Mesenteric fat pad (tissue), 1 donor: ENCODE measurements around the gene FLNA. TPM values are rescaled to one million over a fixed set of nuclear protein-coding genes. Genes with fewer than 3 reads are reported as not detected.
"Not testable (repeated sequence)": the region's sequence is repeated elsewhere in the genome, so short reads cannot be mapped to it uniquely, and the experiment has no call there.

ENCODE experiments used
- DNase-seq: peaks from one replicate; pipeline ENCODE4 v3.0.0-alpha.2; 2020; ENCODE audit warnings: low spot score
- total RNA-seq: library from RNA; stranded (reverse); fragmentation: NEBNext Ultra II Directional; extraction: Animal tissue kit (Norgen Biotek cat#: 25700); gene quantifications from one replicate; pipeline ENCODE4 v1.2.1, GENCODE V29; 2021
- donor health status: DM: yes; HTN: yes; CAD: no.

Gene FLNA
- total RNA-seq, 1 donor from 2014 or later: 1,133 TPM

DNA sequence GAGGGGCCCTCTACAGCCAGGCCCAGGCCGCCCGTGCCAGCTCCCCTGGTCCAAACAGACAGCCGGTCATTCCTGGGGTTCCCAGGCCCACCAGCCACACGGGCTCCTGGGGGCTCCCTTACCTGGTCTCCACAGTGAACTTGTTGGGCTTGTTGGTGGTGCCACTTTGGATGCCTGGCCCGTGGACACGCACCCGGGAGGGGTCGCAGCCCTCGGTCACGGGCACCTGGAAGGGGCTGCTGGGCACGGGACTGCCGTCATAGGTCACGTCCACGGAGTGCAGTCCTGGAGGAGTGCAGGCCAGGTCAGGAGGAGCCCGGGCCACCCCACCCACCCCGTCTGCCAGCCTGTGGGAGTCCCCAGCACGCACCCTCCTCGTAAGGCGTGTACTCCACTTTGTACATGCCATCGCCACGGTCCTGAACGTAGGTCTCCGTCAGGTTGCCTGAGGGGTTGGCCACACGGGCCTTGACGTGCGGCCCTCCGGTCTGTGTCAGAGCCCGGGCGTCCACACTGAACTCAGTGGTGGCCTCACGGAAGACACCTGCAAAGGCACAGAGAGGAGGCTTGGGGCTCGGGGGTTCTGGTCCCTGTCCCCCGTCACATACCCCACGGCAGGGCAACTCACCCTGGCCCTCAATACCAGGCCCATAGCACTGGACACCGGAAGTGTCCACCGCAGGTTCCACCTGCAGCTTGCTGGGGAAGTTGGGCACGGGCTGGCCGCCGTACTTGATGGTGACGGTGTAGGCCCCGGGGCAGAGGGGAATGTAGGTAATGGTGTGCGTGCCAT is 14.9 kb downstream of the FLNA start:
- DNase-seq: no peak

DNA sequence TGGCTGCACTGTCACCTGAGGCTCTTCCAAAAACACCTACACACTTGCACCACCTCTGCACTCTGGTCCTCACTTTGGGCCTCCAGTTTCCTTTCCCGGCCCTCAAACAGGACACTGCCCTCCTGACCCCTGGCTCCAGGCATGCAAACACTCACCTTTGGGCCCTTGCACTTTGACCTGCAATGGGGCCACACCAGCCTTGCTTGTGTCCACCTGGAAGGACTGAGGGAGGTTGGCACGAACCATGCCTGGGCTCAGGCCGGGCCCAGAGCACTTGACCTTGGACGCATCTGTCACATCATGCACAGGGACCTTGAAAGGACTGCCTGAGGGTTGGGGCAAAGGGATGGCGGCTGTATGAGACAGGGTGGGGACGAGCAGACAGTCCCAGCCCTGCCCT is 15.6 kb downstream of the FLNA start:
- DNase-seq: no peak

DNA sequence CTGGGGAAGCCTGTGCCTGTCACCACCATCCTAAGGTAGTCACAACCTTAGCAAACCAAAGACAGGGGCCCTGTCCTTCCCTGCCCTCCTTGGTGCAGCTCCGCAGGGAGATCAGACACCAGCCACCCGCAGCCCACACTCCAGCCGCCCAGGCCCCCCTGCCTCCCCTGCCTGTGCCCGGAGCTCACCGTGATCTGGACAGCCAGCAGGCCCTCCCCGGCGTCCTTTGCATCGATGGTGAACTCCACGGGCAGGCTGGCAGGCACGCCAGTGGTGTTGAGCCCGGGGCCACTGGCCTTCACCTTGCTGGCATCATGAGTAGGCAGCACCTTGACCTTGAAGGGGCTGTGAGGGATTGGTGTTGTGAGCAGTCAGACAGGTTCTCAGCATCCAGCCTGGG is 16.4 kb downstream of the FLNA start:
- DNase-seq: no peak

DNA sequence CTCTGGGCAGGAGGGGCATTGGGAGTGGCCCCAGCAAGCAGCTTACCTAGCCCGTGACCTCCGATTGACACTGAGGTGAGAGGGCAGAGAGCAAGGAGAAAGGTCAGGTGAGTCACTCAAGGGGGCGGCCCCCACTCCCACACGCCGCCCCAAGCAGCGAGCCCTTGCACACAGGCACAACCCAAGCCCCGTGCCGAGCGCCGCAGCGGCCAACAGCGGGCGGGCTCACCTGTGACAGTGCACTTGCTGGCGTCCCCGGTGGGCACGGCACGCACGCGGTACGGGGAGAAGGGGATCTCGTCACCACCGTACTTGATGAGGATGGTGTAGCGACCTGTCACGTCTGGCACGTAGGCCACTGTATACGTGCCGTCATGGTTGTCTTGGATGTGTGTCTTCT is 17.2 kb downstream of the FLNA start:
- no peak for DNase-seq

DNA sequence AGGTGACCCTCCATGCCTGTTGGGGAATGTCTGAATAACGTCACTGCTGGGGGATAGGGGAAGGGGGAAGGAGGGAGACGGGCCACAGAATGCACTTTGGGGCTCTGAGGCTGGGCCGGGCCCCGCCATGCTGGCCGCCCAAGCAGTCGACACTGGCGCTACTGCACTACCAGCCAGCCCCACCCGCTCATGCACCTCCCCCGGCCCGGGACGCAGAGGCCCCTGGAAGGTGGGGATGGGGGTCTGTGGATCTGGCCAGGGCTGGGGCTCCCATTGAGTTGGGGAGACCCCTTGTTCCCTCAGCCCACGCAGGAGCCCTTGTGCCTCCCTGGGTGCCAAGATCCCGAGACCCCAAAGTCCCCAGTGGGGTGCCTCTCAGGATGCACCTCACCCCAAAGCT is 17.8 kb downstream of the FLNA start:
- no peak for DNase-seq

DNA sequence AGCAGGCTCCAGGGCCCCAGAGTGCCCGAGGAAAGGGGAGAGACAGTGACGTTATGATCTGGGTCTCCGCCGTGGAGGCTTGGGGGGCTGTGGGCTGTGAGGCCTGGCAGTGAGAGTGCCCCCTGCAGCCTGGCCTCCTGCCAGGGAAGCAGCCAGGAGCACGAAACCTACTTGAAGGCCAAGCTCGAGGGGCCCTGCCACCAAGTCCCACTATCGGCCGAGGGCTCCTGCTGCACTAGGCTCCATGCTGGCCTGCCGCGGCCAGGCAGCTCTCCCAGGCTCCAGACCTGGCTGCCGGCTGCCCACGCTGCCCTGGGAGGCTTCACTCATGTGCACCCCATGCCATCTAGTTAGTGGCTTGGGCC is 18.7 kb downstream of the FLNA start:
- DNase-seq: no peak

DNA sequence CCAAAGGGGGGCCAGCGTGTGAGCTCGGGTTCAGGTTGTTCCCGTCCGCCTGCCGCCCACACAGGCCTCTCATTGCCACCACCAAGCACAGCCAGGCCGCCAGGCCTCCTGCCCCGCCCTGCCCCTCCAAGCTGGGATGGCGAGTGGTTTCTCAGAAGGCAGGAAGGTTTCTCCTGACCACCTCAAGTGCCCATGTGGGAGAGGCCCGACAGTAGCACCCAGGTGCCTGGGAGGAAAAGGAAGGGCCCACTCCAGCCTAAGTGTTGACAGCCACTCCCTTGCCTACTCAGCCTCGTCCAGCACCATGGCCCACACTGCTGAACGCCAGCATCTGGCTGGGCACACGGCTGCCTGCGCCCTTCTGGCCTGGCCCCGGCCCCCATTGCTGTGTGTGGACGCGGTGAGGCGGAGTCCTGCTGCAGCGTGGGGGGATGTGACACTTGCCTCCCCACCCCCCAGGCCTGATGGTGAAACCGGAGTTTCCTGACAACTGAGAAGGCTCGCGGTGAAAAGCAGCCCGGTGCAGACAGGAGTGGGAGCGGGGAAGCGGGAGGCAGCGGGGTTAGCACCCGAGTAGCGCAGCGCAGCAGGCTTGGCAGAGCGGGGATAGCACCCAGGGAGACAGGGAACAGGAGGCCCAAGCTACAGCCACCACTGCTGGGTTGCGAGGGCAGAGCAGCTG is 19.2 kb downstream of the FLNA start:
- DNase-seq: no peak

DNA sequence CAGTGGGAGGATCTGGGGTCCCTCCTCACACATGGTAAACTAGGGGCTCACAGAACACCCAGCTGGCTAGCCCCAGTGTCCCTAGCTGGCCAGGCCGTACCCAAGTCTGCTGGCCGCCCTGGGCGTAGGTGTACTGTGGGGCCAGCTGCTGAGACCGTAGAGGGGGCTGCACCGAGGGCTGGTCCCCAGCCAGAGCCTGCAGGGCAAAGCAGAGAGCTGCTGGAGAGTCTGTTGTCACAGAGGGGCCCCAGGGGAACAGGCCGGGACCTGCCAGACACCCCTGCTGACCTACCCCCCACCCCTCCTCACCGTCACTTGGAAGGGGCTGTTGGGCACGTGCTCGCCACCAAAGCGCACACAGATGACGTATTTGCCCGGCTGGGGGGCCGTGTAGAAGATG is 19.9 kb downstream of the FLNA start:
- no peak for DNase-seq

DNA sequence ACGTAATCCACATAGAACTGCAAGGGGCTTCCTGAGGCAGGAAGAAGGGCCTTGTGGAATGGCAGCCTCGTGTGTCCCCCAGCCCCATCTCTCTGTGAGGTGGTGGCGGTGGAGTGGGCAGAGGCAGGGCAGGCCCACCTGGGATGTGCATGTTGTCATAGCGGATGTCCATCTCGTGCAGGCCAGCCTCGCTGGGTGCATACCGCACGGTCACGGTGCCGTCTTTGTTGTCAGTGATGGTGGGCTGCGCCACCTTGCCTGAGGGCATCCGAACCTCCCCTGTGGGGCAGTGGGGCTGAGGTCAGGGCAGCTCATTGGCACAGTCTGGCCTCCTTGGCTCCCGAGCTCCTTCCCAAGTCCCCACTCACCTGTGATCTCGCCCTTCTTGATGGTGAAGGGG is 20.4 kb downstream of the FLNA start:
- no peak for DNase-seq

DNA sequence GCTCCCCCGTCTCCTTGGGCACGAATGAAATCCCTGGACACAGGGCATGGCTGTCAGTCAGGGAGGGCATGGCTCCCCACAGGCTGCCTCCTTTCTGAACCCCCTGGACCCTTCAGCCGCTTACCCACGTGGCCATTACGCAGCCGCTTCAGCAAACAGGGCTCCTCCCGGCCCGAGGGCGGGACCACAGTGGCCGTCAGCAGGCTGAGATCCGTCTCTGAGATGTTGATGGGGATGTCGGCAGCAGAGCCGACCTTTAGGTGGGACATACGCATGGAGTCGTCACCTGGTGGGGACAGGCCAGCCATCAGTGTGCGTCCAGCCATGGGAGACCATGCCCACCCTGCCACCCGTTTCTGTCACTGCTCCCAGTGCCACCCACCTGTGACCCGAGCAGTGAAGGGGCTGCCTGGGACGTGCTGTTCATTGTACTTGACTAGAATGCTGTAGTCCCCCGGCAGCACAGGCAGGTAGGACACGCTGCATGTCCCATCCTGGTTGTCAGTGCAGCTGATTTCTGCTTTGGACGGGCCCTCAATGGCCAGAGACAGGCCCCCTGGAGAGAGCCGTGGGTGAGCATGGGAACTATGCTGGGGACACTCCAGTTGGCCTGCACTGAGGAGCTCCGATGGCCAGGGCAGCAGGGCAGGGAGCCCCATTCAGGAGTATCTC is 21.1 kb downstream of the FLNA start:
- no peak for DNase-seq

DNA sequence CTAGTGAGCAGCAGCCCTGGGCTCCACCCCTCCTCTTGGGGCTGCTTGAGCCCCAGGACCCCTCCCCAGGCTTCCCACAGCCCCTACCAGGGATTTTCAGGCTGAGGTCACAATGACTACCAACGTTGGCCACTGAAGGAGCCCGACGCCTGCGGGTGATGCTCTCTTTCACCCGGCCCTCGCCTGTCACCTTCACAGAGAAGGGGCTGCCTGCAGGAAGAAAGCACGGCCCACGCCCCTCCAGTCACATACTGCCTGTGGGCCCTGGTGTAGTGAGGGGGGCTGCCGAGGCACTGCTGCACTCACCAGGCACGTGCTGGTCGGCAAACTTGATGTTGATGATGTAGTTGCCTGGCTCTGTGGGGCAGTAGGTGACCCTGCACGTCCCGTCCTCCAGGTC is 22.0 kb downstream of the FLNA start:
- no peak for DNase-seq

DNA sequence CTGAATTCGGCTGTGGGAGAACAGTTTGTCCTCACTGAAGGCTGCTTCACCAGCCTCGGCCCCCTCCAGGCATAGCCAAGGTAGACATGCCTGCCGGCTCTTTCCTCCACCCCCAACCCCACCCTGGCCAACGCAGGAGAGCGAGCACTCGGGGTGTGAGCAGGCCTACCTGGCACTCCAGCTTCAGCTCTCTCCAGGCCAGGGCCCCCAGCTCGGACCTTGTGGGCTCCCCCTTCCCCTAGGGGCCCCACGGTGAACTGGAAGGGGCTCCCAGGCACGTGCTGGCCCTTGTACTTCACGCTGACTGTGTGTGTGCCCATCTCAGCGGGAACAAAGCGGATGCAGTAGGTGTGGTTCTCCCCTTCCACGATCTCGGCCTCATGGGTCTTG is 22.4 kb downstream of the FLNA start:
- DNase-seq: no peak

DNA sequence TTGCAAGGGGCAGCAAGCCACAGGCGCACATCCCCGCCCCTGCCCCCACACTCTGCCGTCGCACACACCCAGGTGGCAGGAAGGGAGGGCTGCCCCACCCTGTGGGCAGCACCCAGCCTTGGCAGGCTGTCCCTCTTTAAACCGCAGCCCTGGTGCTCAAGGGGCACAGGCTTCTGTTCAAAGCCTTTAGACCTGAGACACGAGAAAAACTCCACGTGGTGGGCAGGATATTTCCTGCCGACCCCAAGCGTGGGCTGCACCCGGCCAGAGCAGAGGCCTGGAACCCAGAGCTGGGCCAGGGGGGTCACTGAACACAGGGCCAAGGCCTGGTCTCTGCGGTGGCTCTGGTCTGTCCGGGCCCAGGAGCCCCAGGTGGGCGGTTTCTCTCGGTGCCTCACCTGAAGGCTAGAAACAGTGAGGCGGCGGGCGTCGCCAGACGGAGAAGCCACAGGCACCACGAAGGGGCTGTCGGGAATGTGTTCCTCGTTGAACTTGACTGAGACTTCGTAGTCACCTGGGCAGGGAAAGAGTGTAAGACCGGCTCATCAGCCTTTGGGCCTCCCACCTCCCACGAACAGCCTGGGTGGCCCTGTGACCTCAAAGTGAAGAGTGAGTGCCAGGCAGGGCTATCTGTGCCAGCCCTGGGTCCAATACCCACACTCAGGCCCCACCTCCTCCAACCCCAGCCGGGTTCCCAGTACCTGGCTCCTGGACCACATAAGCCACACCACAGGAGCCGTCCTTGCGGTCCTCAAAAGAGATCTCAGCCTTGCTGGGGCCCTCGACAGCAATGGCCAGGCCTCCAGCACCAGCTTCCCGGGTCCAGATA is 23.0 kb downstream of the FLNA start:
- DNase-seq: no peak

DNA sequence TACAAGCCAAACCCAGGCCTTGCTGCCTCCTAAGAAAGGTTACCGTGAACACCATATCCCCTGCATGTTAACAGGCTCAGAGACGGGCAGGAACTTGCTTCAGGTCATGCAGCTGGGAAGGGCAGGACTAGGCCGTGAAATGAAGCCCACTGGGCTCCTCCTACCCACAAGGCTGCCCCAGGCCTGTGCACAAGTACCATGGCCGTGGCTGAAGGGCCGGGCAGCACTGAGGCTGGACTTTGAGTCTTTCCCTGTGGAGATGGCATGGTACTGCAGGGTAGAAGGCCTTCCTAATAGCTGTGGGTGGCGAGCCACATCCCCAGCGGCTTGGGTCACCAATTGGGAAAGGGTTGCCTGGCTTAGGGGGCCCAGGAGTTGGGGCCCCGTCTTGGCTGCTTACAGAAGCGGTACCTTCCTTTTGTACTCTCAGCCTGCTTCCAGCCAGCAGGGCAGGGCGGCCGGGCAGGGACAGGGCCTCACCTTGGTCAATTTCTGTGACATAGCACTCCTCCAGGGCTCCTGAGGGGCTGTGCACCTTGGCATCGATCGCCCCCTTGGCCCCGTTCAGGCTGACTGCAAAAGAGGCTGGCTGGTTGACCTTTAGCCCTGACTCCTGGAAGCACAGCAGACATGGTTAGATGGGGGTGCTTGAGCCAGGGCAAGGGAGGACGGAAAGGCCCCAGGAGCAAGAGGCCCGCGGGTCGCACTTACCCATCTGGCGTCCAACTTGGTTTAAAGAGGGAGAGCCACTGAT is 23.8 kb downstream of the FLNA start:
- no peak for DNase-seq

DNA sequence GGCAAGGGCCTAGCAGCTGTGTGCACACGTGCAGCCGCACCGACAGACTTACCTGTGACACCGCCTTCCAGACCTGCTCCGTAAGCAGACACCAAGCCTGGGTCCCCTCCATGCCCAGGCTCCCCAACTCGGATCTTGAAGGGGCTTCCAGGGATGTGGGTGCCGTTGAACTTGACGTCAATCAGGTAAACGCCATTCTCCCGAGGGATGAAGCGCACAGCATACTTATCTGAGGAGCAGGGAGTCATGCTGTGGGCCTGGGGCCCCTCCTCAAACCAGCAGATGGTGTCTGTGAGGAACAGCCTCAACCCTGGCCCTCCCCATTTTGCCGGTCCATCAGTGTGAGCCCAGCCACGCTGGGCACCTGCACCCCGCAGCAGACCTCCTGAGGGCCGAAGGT is 24.5 kb downstream of the FLNA start:
- no peak for DNase-seq

DNA sequence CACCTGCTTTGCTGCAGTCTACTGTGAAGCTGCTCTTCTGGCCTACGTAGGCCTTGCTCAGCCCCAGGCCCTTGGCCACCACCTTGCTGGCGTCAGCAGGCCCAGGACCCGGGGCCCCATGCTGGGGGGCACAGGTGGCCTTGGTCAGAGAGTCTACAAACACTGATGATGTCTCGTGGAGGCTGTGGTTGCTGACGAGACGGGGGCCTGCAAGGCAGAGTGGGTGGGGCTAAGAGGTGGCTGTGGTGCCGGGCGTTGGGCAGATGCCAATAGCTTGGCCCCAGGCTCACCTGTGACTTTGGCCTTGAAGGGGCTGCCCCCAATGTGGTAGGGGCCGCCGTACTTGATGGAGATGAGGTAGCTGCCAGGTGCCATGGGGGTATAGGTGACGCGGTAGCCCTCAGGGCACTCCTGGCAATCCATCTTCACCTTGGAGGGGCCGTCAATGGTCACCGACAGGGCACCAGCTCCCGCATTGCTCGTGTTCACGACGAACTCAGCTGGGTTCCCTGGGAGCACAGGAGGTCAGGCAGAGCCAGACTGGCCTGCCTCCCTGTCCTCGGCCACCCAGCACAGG is 25.0 kb downstream of the FLNA start:
- DNase-seq: no peak

DNA sequence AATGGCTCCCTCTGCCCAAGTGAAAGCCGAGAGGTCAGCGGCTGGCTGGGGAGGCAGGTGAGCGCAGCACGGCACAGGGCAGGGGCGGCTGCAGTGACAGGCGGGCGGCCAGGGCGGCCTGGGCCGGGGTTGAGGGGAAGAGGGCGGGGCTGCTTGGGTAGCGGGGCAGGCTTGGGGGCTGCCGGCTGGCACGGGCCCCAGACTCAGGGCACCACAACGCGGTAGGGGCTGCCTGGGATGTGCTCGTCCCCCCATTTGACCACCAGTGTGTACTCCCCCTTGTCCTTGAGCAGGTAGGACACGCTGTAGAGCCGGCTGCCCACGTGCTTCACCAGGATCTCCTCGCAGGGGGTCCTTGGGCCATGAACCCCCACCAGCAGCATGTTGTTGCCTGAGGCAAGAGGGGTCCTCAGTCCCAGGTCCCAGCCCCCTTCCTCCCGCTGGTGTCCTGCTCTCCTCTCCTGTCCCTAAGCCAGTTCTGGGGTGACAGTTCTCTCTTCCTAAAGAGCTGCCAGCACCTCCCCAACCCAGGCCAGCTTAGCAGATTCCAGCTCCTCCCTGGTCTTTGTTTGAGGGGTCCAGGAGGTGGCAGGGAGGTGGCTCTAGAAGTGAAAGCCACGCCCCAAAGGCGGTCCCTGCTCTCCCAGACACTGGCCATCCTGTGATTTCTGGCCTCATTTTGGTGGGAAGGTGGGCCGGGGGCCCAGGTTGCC is 25.6 kb downstream of the FLNA start:
- DNase-seq: no peak

DNA sequence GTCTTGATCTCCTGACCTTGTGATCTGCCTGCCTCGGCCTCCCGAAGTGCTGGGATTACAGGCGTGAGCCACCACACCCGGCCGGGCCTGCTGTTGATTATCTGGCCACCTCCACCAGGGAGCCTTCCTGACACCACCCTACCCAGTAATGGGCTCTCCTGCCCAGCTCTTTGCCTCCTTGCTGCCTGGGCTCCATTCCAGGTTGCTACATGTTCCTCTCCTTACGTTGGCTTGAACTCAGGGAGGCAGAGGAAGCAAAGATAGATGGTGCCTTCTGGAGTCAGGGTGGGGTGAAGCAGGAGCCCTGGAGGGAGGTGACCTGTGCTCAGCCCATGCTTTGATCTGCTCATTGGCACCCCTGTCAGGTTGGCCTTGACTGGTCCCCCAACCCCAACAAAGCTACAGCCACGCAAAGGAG is 26.3 kb downstream of the FLNA start:
- no peak for DNase-seq

DNA sequence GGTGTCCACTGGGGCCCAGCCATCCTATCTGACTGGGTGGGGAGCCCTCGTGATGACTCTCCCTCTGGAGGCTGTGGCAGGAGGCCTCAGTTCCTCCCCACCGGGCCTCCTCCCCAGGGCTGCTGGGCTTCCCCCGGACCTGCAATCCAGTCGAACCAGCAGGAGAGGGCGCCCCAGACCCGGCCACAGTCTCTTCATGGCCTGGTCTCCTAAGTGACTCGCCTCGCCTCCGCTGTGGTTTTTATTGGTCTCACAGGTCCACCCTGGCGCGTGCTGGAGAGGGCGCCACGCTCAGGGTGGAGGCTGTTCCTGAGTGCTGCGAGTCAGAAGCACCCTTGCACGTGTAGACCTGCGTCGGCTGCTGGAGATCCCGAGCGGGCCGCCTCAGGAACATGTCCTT is 30.8 kb downstream of the FLNA start:
- DNase-seq: not testable (repeated sequence)

DNA sequence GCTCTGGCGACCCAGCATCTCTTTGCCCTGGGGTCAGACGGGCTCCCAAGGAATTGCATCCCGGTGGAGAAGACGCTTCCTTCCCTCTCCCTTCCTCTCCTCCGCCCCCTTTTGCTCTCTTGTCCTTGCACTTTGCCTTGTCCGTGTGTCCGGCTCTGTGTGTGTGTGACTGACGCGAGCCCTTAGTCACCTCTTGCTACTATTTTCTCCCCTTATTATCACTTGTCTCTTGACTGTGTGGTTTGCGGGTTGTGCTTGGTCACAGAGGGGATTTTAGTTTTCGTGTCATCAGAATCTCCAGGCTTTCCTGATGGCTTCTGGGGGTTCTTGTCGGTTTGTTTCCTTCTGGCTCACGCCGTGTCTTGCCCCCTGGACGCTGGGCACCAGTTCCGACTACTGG is 31.4 kb downstream of the FLNA start:
- not testable (repeated sequence) for DNase-seq
